Esophagus squamous epithelium (tissue), 5 donors: ENCODE measurements around the gene GUK1. TPM values are rescaled to one million over a fixed set of nuclear protein-coding genes. Genes with fewer than 3 reads are reported as not detected.

Source experiments
- DNase-seq: peaks from one replicate; lab custom pipeline; 2025; lab: John Stamatoyannopoulos, UW
- H3K27ac ChIP-seq, 4 donors: fragments of 200-600 bp; sonication (generic); one replicate each; pipeline ENCODE4 v1.5.1; 2016 to 2019; ENCODE audit warnings: mild to moderate bottlenecking in 1 of 4
- H3K27me3 ChIP-seq, 4 donors: fragments of 200-600 bp; sonication (generic); 1 replicate in 3 of 4; 2 replicates in 1 of 4; pipeline versions ENCODE4 v1.5.1 to v1.6.0; 2017 to 2021; ENCODE audit warnings: antibody characterized with exemption in 1 of 4
- H3K36me3 ChIP-seq, 3 donors: fragments of 200-600 bp; sonication (generic); one replicate each; pipeline ENCODE4 v1.5.1; 2016 to 2019
- H3K4me1 ChIP-seq, 3 donors: fragments of 200-600 bp; sonication (generic); one replicate each; pipeline ENCODE4 v1.5.1; 2017 to 2019
- H3K4me3 ChIP-seq, 4 donors: fragments of 200-600 bp; sonication (generic); 1 replicate in 3 of 4; 2 replicates in 1 of 4; pipeline ENCODE4 v1.5.1; 2016 to 2019; ENCODE audit warnings: mild to moderate bottlenecking in 2 of 4, moderate library complexity in 1 of 4
- H3K9me3 ChIP-seq, 3 donors: fragments of 200-600 bp; sonication (generic); one replicate each; pipeline ENCODE4 v1.5.1; 2016 to 2019
- POLR2A ChIP-seq, 4 donors: fragments of 450-650 bp; IDR thresholded peaks; one replicate each; pipeline ENCODE4 v1.6.1; 2017; ENCODE audit warnings: antibody characterized with exemption in 4 of 4, mild to moderate bottlenecking in 4 of 4, moderate library complexity in 3 of 4
- WGBS, 2 donors: methylation state at CpG; one replicate each; pipeline ENCODE4 v1.1.5; 2018; 5-methylcytosine and 5-hydroxymethylcytosine counted together
- intact Hi-C: fragments of 100-400 bp; cut with DNase I; formaldehyde crosslinking; loops from one replicate; pipeline ENCODE4 v1.15.0; 2022
- total RNA-seq, 4 donors: library from RNA; depleted of rRNA; stranded (reverse); fragments of >200 nt; gene quantifications; one replicate each; pipeline ENCODE4 v1.1.0, GENCODE V29; 2016
- TF ChIP-seq, protein P1 (sequence below), 6 experiments: fragments of 450-650 bp in 4 of 6; fragments of 200-600 bp in 2 of 6; sonication (generic) in 2 of 6; IDR thresholded peaks; one replicate each; pipeline ENCODE4 v1.5.1; 2016 to 2019; ENCODE audit warnings: antibody characterized with exemption in 6 of 6, mild to moderate bottlenecking in 4 of 6, moderate library complexity in 4 of 6
- donor health status: DM: yes; HTN: yes; CAD: no.

GUK1 gene
- total RNA-seq, 4 donors from 2014 or later, result 279 to 320 (median 302) TPM

DNA sequence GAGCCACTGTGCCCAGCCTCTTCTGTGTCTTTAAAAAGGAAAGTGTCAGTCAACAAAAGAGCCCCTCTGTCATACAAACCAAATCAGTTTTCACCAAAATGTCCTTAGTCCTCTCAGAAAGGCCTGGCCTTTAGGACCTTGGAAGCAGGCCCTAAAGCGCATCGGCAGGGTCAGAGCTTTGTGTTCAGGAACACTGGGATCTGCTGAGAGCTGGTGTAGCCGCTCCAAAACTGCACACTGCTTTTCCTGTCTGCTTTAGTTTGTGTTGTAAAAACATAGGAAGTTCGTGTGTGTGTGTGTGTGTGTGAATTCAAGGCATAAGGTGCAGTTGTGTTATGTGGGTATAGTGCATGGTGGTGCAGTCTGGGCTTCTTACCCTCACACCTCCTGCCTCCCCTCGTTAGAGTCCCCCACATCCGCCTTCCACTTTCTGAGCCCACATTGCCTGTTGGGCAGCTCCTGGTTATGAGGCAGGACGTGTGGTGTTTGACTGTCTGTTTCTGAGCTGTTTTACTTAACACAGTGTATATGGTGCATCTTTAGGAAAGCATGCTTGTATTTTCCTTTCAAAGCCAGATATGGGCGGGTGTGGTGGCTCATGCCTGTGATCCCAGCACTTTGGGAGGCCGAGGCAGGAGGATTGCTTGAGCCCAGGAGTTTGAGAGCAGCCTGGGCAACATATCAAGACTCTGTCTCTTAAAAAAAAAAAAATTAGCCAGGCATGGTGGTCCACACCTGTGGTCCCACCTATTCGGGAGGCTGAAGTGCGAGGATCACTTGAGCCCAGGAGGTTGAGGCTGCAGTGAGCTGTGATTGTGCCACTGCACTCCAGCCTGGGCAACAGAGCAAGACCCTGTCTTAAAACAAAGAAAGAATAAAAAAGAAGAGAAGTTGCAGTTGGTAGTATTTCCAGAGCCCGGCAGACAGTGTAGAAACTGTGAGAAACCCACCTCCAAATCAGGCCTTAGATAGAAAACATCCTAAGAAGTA lies 37.9 kb downstream of the GUK1 start:
- no peak overlapping the region for H3K27ac ChIP-seq
- DNase-seq, result no peak
- H3K27me3 ChIP-seq, result no peaks in the 10 kb centered on the region
- TF ChIP-seq POLR2A (IDR thresholded peaks at IDR 0.05), result no peak
- TF ChIP-seq, protein P1, sequence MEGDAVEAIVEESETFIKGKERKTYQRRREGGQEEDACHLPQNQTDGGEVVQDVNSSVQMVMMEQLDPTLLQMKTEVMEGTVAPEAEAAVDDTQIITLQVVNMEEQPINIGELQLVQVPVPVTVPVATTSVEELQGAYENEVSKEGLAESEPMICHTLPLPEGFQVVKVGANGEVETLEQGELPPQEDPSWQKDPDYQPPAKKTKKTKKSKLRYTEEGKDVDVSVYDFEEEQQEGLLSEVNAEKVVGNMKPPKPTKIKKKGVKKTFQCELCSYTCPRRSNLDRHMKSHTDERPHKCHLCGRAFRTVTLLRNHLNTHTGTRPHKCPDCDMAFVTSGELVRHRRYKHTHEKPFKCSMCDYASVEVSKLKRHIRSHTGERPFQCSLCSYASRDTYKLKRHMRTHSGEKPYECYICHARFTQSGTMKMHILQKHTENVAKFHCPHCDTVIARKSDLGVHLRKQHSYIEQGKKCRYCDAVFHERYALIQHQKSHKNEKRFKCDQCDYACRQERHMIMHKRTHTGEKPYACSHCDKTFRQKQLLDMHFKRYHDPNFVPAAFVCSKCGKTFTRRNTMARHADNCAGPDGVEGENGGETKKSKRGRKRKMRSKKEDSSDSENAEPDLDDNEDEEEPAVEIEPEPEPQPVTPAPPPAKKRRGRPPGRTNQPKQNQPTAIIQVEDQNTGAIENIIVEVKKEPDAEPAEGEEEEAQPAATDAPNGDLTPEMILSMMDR (IDR thresholded peaks at IDR 0.05), result no peak
- WGBS, 2 donors, result 86 to 93% methylated on average over 11 to 12 of the region's 12 CpGs
- H3K4me1 ChIP-seq, result peaks cover 0 to 16% (median 0%) of the 10 kb centered on the region in 3 donors
- no peaks in the 10 kb centered on the region for H3K9me3 ChIP-seq
- H3K4me3 ChIP-seq, result no peak overlapping the region
- peaks cover 0 to 27% (median 0%) of the 10 kb centered on the region in 3 donors for H3K36me3 ChIP-seq
- intact Hi-C loops, result no loop called here

DNA sequence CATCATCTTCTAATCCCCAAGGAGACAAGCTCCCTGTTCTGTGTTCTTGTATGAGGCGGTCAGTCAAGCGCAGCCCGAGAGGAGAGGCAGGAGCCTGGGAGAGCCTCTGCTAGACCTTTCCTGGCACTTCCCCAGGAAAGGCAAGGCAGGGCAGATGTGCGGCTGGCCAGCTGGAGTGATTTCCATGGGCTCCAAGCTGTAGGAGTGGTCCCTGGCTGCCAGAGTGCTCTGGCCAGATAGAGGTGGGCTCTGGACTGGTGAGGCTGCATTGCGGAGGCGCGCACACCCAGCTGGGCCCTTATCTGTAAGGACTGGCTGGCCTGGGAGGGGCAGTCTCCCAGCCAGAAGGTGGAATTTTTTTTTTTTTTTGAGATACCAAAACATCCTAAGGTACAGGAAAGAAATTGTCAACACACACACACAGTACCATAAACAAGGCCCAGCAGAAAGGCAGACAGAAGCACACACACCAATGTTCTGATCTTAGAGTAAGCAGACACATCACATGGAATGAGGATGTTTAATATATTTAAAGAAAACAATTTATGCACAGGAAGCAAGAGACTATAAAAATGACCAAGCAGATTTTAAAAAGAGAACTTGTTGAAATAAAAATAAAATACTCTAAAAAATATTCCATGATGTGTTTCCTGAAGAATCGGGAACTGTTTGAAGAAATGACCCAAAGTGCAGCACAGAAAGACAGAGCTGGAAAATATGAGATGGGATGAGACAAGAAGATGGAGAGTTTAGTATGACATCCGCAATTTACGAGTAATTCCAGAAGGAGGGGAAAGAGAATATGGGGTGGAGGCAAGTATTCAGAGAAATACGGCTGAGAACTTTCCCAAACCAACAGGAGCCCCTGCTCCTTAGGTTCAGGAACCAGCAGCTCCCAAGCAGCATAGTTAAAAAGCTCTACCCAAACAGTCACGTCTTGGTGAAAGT lies 38.9 kb downstream of the GUK1 start:
- Histone ChIP-seq H3K9me3 (no peaks in the 10 kb centered on the region), H3K27me3 (no peaks in the 10 kb centered on the region), H3K4me1 (peaks cover 0 to 7% (median 0%) of the 10 kb centered on the region in 3 donors), H3K36me3 (peaks cover 0 to 27% (median 0%) of the 10 kb centered on the region in 3 donors), H3K27ac (peak overlapping the region in 1 of 4 donors; percentile 42), H3K4me3 (no peak overlapping the region)
- intact Hi-C loops, result no loop called here
- no peak for DNase-seq
- no peak for TF ChIP-seq POLR2A (IDR thresholded peaks at IDR 0.05)
- TF ChIP-seq, protein P1 (IDR thresholded peaks at IDR 0.05), result no peak
- WGBS, 2 donors, result 71 to 80% methylated on average over 11 of the region's 12 CpGs

DNA sequence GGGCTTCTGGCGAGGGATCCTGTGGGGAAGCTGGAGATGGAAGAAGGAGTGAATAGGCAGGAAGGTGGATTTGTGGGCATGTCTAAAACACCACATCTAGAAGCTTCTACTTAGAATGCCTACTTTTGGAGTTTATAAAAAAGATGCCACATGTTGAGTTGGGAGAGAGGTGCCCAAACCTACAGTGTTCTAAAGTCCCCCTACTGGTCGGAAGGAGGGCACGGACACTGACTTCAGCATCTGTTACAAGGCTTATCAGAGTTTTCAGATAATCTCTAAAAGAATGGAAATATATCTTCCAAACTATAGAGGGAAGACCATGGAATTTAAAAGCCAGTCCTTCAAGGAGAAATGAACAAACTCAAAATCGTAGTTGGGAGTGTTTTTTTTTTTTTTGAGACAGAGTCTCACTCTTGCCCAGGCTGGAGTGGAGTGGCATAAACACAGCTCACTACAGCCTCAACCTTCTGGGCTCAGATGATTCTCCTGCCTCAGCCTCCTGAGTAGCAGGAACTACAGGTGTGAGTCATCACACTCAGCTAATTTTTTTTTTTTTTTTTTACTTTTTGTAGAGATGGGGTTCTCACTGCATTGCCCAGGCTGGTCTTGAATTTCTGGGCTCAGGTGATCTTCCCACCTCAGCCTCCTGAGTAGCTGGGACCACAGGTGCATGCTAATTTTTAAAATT lies 40.3 kb downstream of the GUK1 start:
- DNase-seq, result no peak
- Histone ChIP-seq H3K9me3 (no peaks in the 10 kb centered on the region), H3K4me3 (no peak overlapping the region), H3K27me3 (no peaks in the 10 kb centered on the region), H3K4me1 (no peaks in the 10 kb centered on the region), H3K27ac (no peak overlapping the region), H3K36me3 (peaks cover 0 to 17% (median 0%) of the 10 kb centered on the region in 3 donors)
- intact Hi-C loops, result no loop called here
- TF ChIP-seq, protein P1 (IDR thresholded peaks at IDR 0.05), result peak in 2 of 6 experiments; percentile 20 to 30
- no peak for TF ChIP-seq POLR2A (IDR thresholded peaks at IDR 0.05)
- WGBS, 2 donors, result 49 to 58% methylated on average over 4 of the region's 4 CpGs

DNA sequence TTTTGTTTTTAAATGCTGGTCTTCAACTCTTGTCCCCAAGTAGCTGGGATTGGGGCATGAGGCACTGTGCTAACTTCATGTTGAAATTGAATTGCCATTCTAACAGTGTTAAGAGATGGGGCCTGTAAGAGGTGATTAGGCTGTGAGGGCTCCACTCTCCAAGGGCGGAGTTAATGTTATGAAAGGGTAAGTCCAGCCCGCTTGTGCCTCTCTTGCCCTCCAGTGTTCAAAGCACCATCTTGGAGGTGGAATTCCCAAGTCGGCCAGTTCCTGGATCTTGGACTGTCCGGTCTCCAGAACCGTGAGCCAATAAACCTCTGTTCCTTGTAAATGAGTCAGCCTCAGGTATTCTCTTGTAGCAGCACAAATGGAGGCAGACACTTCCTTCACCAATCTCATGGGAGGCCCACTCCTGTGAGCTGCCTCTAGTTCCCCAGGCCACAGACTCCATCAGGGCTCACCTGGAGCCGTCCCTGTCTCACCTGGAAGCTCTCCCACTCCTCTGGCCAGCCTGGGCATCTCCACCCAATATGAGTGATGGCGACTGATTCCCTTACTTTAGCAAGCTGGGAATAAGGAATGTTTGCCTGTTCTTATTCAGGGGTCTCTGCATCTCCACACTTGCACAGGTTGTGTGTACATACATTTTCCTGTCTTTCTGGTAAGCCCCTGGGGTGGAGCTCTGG lies 41.0 kb downstream of the GUK1 start:
- H3K27ac ChIP-seq, result no peak overlapping the region
- no peaks in the 10 kb centered on the region for H3K27me3 ChIP-seq
- H3K4me3 ChIP-seq, result no peak overlapping the region
- no peak for DNase-seq
- WGBS, 2 donors, result 87 to 92% methylated on average over 5 to 6 of the region's 7 CpGs
- H3K36me3 ChIP-seq, result peaks cover 0 to 10% (median 0%) of the 10 kb centered on the region in 3 donors
- H3K9me3 ChIP-seq, result no peaks in the 10 kb centered on the region
- no peaks in the 10 kb centered on the region for H3K4me1 ChIP-seq
- TF ChIP-seq, protein P1 (IDR thresholded peaks at IDR 0.05), result no peak
- intact Hi-C loops, result no loop called here
